NCI-H460 (cell line): ENCODE measurements around the gene ZMYM4. TPM values are rescaled to one million over a fixed set of nuclear protein-coding genes. Genes with fewer than 3 reads are reported as not detected.

Source experiments
- DNase-seq: peaks from one replicate; pipeline ENCODE4 v3.0.0-alpha.2; 2016; ENCODE audit warnings: low read depth; ENCODE audit errors: extremely low read depth
- total RNA-seq: library from RNA; depleted of rRNA; stranded (reverse); fragments of >200 nt; shearing (Covaris generic); gene quantifications from 2 replicates; pipeline ENCODE4 v1.2.3, GENCODE V29; 2014

The ZMYM4 gene
- total RNA-seq, 1 experiment from 2014 or later, result 24.9 TPM

DNA sequence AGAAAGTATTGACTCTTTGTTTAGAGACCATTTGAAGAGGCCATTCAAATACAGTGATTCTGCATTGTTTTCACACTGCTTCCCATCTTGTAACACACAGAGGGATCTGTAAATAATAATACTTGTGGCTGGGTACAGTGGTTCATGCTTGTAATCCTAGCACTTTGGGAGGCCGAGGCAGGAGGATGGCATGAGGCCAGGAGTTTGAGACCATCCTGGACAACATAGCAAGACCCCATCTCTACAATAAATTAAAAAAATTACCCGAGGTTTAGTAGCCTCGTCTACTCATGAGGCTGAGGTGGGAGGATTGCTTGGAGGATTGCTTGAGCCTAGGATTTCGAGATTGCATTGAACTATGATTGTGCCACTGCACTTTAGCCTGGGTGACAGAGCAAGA lies 5.7 kb downstream of the ZMYM4 start:
- no peak for DNase-seq

DNA sequence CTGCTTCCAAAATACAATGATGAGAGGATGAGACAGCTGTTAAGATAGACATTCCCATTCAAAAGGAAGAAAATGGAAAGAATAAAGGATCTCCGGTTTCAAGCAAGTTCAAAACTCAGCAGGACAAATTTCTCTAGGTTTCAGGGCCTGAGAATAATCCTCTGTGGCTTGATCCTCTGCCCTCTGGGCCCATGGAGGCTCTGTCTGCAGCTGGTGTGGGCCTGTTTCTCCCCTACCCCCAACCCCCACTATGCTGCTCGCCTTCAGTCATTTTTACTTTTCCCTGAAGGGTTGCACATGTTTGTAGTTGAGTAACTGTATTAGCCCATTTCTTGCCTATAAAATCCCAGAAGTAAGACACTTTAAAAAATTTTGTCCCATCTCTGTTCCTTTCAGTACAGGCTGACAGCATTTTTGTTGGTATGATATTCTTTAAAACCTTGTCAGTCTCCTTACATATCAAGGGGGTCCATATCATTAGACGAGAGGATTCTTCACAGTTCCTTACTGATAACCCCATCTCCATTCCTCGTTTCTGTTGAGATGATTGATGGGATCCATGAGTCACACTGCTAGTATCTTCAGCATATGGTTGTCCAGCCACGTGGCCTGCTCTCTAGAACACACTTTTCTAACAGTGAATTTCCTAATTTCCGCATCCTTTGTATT lies 10.5 kb downstream of the ZMYM4 start:
- no peak for DNase-seq

GRCh38 chr1:35279555-35279904 lies 11.0 kb downstream of the ZMYM4 start:
- no peak for DNase-seq

DNA sequence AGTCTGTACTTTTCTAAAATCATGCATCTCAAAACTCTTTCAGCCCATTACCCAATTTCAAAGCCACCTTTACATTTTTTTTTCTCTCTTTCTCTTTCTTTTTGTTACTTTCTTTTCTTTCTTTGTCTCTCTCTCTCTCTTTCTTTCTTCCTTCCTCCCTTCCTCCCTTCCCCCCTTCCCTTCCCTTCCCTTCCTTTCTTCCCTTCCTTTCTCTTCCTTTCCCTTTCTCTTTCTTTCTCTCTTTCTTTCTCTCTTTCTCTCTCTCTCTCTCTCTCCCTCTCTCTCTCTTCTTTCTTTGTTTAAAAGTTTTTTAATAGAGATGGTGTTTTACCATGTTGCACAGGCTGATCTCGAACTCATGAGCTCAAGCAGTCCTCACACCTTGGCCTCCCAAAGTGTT lies 11.5 kb downstream of the ZMYM4 start:
- no peak for DNase-seq

GRCh38 chr1:35281565-35281964 lies 13.1 kb downstream of the ZMYM4 start:
- DNase-seq, result no peak

GRCh38 chr1:35282172-35282571 lies 13.7 kb downstream of the ZMYM4 start:
- DNase-seq, result no peak

- DNase-seq, result no peak
Observed at GRCh38 chr1:35284852-35285251, 16.3 kb downstream of the ZMYM4 start.

DNA sequence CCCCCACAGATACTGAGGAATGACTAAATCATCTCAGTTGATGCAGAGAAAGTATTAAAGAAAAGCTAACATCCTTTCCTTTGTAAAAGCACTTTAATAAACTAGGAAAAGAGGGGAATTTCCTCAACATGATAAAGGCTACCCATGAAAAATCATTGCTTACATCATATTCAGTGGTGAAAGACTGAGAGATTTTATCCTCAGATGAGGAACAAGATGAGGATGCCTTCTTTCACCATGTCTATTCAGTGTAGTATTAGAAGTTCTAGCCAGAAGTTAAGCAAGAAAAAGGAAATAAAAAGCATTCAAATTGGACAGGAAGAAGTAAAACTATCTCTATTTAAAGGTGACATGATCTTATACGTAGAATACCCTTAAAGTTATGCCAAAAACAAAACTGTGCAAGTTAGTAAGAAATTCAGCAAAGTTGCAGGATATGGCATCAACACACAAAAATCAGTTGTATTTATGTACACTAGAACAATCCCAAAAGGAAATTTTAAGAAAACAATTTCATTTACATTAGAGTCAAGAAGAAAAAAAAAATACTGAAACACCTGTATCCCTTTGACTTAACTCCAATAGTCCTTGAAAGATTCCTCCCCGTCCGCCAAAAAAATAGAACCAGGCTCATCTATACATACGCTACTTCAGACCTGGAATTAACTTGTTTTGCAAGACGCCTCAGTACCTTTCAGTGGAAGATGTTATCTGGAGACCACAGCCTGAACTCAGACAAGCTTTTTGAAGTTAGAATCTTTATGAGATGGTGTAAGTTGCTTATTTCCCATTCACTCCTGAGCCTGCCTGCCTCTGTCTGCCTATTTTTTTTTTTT lies 17.5 kb downstream of the ZMYM4 start:
- no peak for DNase-seq

DNA sequence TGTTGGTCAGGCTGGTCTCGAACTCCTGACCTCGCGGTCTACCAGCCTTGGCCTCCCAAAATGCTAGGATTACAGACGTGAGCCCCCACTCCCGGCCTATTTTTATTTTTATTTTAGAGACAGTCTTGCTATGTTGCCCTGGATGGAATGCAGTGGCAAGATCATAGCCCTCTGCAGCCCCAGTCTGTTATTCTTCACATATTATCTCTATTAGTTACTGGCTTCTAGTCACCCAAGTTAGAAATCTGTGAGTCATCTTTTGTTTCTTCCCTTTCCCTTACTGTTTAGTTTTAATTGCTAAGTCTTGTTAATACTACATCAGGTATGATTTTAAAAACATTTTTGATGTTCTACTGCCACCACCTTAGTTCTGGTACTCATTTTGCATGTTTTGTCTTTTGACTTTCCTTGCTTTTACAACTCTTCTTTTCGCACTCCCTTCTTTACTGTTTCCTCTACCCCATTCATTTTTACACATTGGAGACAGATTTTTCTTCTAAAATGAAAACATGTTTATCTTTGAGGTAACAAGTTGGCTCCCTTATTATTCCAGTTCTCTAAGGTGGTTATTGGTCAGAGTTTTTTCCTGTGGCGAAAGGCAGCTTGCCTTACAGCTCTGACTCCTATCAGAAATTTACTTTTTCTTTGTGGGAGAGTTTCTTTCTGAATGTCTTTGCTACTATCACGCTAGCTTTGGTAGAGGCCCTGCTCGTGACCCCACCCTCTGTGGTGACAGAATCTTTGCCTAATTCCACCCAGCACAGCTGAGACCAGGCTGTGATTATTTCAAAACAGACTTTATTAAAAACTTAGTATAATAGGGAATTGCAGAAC lies 19.5 kb downstream of the ZMYM4 start:
- DNase-seq, result no peak

DNA sequence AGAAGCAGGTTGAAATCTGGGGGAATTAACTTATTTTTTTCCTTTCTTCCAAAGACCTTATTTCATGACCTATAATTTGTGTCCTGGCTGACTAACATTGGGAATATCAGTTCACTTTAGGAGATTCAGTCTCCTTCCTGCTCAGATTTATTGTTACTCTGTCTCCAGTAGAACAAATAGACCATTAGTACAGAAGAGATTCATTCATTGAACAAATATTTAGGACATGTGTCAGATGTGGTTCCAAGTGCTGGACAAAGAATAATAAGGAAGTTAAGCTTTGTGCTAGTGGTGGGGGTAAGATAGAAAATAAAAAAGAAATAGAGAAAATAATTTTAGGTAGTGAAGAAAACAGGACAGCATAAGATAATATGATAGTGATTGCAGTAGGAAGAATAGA lies 20.3 kb downstream of the ZMYM4 start:
- DNase-seq, result no peak

DNA sequence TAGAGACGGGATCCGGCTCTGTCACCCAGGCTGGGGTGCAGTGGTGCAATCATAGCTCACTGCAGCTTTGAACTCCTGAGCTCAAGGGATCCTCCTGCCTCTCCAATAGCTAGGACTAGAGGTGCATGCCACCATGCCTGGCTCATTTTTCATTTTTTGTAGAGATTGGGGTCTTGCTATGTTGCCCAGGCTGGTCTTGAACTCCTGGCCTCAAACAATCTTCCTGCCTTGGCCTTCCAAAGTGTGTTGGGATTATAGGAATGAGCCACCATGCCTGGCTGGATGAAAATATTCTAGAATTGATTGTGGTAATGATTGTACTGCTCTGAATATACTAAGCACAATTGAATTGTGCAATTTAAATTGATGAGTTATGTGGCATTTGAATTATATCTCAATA lies 21.9 kb downstream of the ZMYM4 start:
- DNase-seq, result no peak

DNA sequence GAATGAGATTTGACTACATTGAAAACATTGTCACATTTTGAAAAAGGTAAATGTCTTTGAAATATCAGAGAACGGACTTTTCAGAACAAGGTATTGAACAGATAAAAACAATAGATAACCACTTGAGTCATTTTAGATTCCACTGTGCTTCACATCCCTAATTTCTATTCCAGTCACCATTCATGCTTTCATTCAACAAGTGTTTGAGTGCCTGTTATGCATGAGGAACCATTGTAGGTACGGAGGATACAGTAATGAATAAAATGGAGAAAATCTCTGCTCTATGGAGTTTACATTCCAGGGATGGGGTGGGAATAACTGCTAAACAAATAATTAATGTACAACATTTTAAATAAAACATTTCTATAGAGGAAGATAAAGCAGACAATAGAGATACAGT lies 26.3 kb downstream of the ZMYM4 start:
- no peak for DNase-seq

DNA sequence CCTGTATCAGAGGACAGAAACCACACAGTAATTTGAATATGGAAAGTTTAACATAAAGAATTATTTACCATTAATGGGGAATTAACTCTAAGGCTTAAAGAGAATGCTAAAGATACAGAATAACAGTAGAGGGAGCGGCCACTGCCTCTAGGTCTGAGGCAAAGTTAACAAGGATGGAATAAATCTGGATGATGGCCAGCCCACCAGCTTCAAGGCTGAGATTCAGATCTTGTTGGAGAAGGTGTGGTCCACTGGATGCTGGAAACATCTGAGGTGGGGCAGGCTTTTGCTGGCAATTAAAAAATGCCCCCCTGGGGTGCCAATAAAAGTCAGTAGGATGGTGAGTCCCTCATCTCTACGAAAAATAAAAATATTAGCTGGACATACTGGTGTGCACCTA lies 29.4 kb downstream of the ZMYM4 start:
- no peak for DNase-seq

GRCh38 chr1:35298464-35298863 lies 30.0 kb downstream of the ZMYM4 start:
- peak; percentile 11 for DNase-seq

- no peak for DNase-seq
Observed at GRCh38 chr1:35300376-35300775, 31.9 kb downstream of the ZMYM4 start.

DNA sequence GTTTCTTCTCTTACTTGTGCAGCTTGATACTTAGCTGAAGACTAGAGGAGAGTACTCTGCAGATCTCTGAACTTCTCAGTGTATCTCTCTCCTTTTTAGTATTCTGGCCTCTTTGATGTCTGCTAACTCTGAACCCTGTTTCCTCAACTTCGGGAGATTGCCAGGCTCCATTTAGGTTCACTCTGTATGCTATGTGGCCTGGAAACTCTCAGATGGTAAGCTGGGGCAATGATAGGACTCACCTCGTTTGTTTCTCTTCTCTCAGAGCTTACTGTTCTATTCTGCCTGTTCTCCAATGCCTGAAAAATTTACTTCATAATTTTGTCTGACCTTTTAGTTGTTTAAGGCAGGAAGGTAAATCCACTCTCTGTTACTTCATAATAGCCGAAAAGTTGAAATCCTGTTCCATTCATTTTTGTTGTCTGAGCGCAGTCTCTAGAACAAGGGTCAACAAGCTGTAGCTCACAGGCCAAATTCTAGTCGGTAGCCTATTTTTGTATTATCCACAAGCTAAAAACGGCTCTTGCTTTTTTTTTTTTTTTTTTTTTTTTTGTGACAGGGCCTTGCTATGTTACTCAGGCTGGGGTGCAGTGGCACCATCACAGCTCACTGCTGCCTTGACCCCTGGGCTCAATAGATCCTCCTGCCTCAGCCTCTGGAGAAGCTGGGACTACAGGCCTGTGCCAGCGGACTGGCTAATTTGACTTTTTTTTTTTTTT lies 33.3 kb downstream of the ZMYM4 start:
- DNase-seq, result no peak

DNA sequence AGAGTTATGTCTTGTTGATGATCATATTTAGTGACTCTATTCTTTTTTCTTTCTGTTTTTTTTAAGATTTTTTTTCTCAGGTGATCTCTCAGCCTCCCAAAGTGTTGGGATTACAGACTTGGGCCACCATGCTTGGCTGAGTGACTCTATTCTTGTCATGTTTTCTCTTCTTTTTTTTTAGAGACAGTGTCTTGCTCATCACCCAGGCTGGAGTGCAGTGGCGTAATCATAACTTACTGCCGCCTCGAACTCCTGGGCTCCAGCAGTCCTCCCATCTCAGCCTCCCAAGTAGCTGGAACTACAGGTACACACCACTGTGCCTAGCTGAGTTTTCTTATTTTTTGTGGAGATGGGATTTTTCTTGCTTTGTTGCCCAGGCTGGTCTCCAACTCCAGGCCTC lies 36.9 kb downstream of the ZMYM4 start:
- no peak for DNase-seq

DNA sequence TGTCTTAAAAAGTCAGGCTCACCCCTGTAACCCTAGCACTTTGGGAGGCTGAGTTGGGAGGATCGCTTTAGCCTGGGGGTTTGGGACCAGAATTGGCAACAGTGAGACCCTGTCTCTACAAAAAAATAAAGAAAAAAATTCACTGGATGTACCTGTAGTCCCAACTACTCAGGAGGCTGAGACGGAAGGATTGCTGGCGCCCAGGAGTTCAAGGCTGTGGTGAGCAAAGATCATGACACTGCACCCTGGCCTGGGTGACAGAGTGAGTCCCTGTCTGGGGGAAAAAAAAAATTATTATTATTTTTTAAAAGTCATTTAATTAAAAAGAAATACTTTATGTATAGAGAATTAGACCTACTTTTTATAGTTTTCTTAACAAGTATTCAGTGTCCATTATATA lies 47.1 kb downstream of the ZMYM4 start:
- no peak for DNase-seq

GRCh38 chr1:35316264-35316663 lies 47.8 kb downstream of the ZMYM4 start:
- DNase-seq, result no peak

DNA sequence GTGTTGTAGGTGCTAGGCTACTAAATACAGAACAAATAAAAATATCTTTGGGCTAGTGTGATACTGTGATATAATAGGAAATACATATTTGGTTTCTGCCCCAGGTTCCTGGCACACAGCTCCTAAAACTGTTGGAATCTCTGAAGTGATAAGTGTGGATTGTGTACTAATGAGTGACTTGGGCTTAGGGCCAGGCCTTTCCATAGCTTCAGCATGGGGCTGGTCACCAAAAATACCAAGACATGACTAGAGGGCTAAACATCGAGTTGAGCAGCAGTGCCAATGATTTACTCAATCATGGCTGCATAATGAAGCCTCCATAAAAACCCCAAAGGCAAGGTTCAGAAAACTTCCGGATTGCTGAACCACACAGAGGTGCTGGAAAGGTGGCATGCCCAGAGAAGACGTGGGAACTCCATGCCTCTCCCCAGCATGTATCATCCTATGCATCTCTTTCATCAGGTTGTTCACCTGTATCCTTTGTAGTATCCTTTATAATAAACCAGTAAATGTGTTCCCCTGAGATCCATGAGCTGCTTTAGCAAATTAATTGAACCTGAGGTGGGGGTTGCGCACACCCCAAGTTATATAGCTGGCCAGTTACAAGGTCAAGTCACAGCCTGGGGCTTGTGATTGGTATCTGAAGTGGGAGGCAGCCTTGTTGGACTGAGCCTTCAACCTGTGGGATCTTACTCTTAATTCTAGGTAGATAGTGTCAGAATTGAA lies 51.6 kb downstream of the ZMYM4 start:
- no peak for DNase-seq
